ENCODE data around the gene SORCS1. TPM values are rescaled to one million over a fixed set of nuclear protein-coding genes. Genes with fewer than 3 reads are reported as not detected.

The SORCS1 gene
- total and polyA plus RNA-seq, 2 of the 8 experiments (the other 6 are each of a cell fraction or from before 2014, with no cell fraction given): 4.1 to 4.6 TPM

- TF ChIP-seq CHD7 (IDR thresholded peaks at IDR 0.05; ENCODE audit: insufficient replicate concordance, low read length) (no peak), CHD1 (IDR thresholded peaks at IDR 0.05; ENCODE audit: low read depth, low read length) (no peak), HDAC6 (IDR thresholded peaks at IDR 0.05; ENCODE audit: low read depth, low read length) (no peak), RAD21 (IDR thresholded peaks at IDR 0.05 in 1 of 2, conservative IDR thresholded peaks at IDR 0.05 in 1 of 2; ENCODE audit: low read depth in 2 of 2, low read length in 2 of 2) (no peak), SAP30 (IDR thresholded peaks at IDR 0.05; ENCODE audit: insufficient read depth, insufficient replicate concordance, low read length) (no peak)
Measured at GRCh38 chr10:106625751-106626150, 538.8 kb downstream of the SORCS1 start (continued).
